HG02763 (cell line): ENCODE results near the gene RASSF8.
A peak's percentile ranks its signal among the peaks of the same experiment; 100 is the strongest.

ENCODE experiments used
- ATAC-seq: cut with Tn5 transposase; IDR thresholded peaks from one replicate; pipeline ENCODE4 v1.9.1; 2021; ENCODE audit warnings: mild to moderate bottlenecking, moderate library complexity; ENCODE audit not compliant: unreplicated experiment

RASSF8 gene

GRCh38 chr12:25958428-25959070 lies at the start of gene RASSF8:
RASSF8 (plus strand) TSS chr12:25958682; CDS start chr12:26055344, 96,662 bp downstream.
- peak; percentile 76 for ATAC-seq

GRCh38 chr12:25914551-25914950 lies 43.9 kb upstream of the RASSF8 start:
- no peak for ATAC-seq

GRCh38 chr12:25924491-25925001 lies 33.9 kb upstream of the RASSF8 start:
- ATAC-seq, result no peak

GRCh38 chr12:25925064-25925463 lies 33.4 kb upstream of the RASSF8 start:
- ATAC-seq, result no peak

- no peak for ATAC-seq
These were observed 31.9 kb upstream of the RASSF8 start for GRCh38 chr12:25926536-25926935.

- no peak for ATAC-seq
These were observed 29.3 kb upstream of the RASSF8 start for GRCh38 chr12:25929142-25929541.

- ATAC-seq, result no peak
These were observed 25.5 kb upstream of the RASSF8 start for GRCh38 chr12:25932971-25933370.

- no peak for ATAC-seq
These were observed 24.0 kb upstream of the RASSF8 start for GRCh38 chr12:25934456-25934855.

GRCh38 chr12:25935355-25936144 lies 22.9 kb upstream of the RASSF8 start:
- no peak for ATAC-seq

GRCh38 chr12:25937096-25937495 lies 21.4 kb upstream of the RASSF8 start:
- ATAC-seq, result no peak

- ATAC-seq, result no peak
These were observed 19.9 kb upstream of the RASSF8 start for GRCh38 chr12:25938581-25938980.

- ATAC-seq, result no peak
These were observed 18.9 kb upstream of the RASSF8 start for GRCh38 chr12:25939606-25940005.

GRCh38 chr12:25940886-25941285 lies 17.6 kb upstream of the RASSF8 start:
- no peak for ATAC-seq

- ATAC-seq, result no peak
These were observed 15.8 kb upstream of the RASSF8 start for GRCh38 chr12:25942709-25943108.

- ATAC-seq, result no peak
These were observed 14.5 kb upstream of the RASSF8 start for GRCh38 chr12:25943940-25944339.

GRCh38 chr12:25949343-25949742 lies 9.1 kb upstream of the RASSF8 start:
- no peak for ATAC-seq

- no peak for ATAC-seq
These were observed 8.0 kb upstream of the RASSF8 start for GRCh38 chr12:25950329-25951115.

GRCh38 chr12:25957793-25958427 lies 572 bp upstream of the RASSF8 start:
- no peak for ATAC-seq

- ATAC-seq, result peak; percentile 46
These were observed 834 bp downstream of the RASSF8 start for GRCh38 chr12:25959071-25959961.

- ATAC-seq, result no peak
These were observed 1.7 kb downstream of the RASSF8 start for GRCh38 chr12:25960143-25960542.
